Immature natural killer cell (primary cell): ENCODE results near the gene REEP1. TPM values are rescaled to one million over a fixed set of nuclear protein-coding genes. Genes with fewer than 3 reads are reported as not detected.

Experiments used
- DNase-seq, 3 donors: peaks; one replicate each; pipeline ENCODE4 v3.0.0; 2022; ENCODE audit warnings: mixed read lengths in 1 of 3
- H3K27ac Mint-ChIP-seq, 6 donors: one replicate each; pipeline ENCODE4 v1.8.0; 2020; ENCODE audit warnings: mixed read lengths in 6 of 6, mild to moderate bottlenecking in 5 of 6, inconsistent platforms in 4 of 6, moderate library complexity in 3 of 6
- H3K27me3 Mint-ChIP-seq, 3 donors: one replicate each; pipeline ENCODE4 v1.8.0; 2020 to 2021; ENCODE audit warnings: low read depth in 3 of 3, mild to moderate bottlenecking in 3 of 3, mixed read lengths in 3 of 3, moderate library complexity in 3 of 3, inconsistent platforms in 1 of 3
- H3K36me3 Mint-ChIP-seq, 3 donors: one replicate each; pipeline ENCODE4 v1.8.0; 2020; ENCODE audit warnings: mixed read lengths in 3 of 3, inconsistent platforms in 2 of 3, mild to moderate bottlenecking in 2 of 3
- H3K4me1 Mint-ChIP-seq, 2 donors: one replicate each; pipeline ENCODE4 v1.8.0; 2020; ENCODE audit warnings: inconsistent platforms in 2 of 2, mild to moderate bottlenecking in 2 of 2, mixed read lengths in 2 of 2, moderate library complexity in 1 of 2
- H3K4me3 Mint-ChIP-seq, 5 donors: one replicate each; pipeline ENCODE4 v1.8.0; 2020; ENCODE audit warnings: mild to moderate bottlenecking in 5 of 5, mixed read lengths in 5 of 5, inconsistent platforms in 3 of 5, moderate library complexity in 3 of 5
- H3K9me3 Mint-ChIP-seq, 6 donors: one replicate each; pipeline ENCODE4 v1.8.0; 2020; ENCODE audit warnings: mild to moderate bottlenecking in 6 of 6, mixed read lengths in 6 of 6, inconsistent platforms in 4 of 6, moderate library complexity in 3 of 6
- polyA plus RNA-seq, 3 donors: library from polyadenylated mRNA; unstranded; fragments of 300-500 nt; fragmentation: Illumina TruSeq; gene quantifications; one replicate each; pipeline ENCODE4 v1.2.3, GENCODE V29; 2021

The REEP1 gene, protein sequence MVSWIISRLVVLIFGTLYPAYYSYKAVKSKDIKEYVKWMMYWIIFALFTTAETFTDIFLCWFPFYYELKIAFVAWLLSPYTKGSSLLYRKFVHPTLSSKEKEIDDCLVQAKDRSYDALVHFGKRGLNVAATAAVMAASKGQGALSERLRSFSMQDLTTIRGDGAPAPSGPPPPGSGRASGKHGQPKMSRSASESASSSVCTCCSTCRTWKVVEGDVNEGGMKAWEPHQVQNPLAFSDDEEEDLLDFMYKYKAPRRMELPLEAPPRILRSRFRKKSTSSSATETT
- polyA plus RNA-seq = not detected

- peaks cover 7 to 20% (median 16%) of the 10 kb centered on the region in 6 donors for H3K9me3 Mint-ChIP-seq
- no peak within 1 kb of the TSS for H3K27ac Mint-ChIP-seq
- DNase-seq = no peak
Observed at GRCh38 chr2:86337244-86337835, at the start of gene REEP1. Gene REEP1, minus strand, starts transcription at chr2:86337626. Its CDS starts 116 bp downstream, at chr2:86337510.

DNA sequence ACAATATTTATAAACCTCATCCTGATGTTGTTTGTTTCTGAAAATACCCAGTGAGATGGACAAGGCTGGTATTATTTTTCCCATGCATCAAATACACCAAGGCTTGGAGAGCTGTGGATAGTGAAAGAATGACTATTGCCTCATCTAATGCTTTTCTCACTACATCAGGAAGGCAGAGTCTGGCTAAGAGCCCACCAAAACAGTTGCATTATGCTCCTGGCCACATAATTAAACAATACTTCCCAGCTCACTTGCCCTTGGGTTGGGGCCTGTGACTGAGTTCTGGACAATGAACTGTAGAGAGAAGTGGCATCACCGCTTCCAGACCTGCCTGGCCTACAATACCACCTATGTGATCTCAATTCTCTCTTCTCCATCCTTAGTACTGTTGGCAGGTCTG is 46.4 kb upstream of the REEP1 start:
- peaks cover 0 to 5% (median 0%) of the 10 kb centered on the region in 6 donors for H3K9me3 Mint-ChIP-seq
- H3K27ac Mint-ChIP-seq = no peak overlapping the region
- DNase-seq = no peak
- H3K4me1 Mint-ChIP-seq = no peaks in the 10 kb centered on the region
- H3K4me3 Mint-ChIP-seq = no peak overlapping the region
- no peaks in the 10 kb centered on the region for H3K36me3 Mint-ChIP-seq
- peaks cover 5 to 10% (median 8%) of the 10 kb centered on the region in 3 donors for H3K27me3 Mint-ChIP-seq

More at GRCh38 chr2:86337244-86337835, at the start of gene REEP1:
- H3K4me1 Mint-ChIP-seq = peaks cover 6 to 9% of the 10 kb centered on the region in 2 donors
- H3K27me3 Mint-ChIP-seq = peaks cover 13 to 37% (median 24%) of the 10 kb centered on the region in 3 donors
- H3K4me3 Mint-ChIP-seq = peak within 1 kb of the TSS; percentile 2 to 71 (median 54)
- H3K36me3 Mint-ChIP-seq = peaks cover 0 to 12% (median 4%) of the 10 kb centered on the region in 3 donors

GRCh38 chr2:86382698-86383097 is 45.3 kb upstream of the REEP1 start:
- no peak for DNase-seq
- Mint-ChIP-seq H3K36me3 (peaks cover 0 to 3% (median 3%) of the 10 kb centered on the region in 3 donors), H3K27me3 (peaks cover 7 to 15% (median 8%) of the 10 kb centered on the region in 3 donors), H3K4me3 (no peak overlapping the region), H3K27ac (no peak overlapping the region), H3K4me1 (no peaks in the 10 kb centered on the region), H3K9me3 (peaks cover 0 to 8% (median 0%) of the 10 kb centered on the region in 6 donors)

DNA sequence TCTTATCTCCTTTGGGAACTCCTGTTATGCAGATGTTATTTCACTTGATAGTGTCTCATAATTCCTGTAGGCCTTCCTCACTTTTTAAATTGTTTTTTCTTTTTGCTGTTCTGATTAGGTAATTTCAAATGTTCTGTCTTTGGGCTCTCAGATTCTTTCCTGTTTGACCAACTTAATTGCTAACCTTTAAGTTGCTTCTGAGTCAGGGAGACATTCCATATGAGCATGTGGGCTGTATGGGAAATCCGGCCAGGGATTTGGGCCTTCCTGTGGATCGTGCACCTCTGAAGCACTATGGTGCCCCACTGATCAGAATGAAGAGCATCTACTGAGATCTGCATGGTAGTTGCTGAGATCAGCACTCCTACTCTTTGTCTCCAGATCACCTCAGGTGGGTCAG is 44.7 kb upstream of the REEP1 start:
- Mint-ChIP-seq H3K27me3 (peaks cover 5 to 15% (median 8%) of the 10 kb centered on the region in 3 donors), H3K4me1 (no peaks in the 10 kb centered on the region), H3K27ac (no peak overlapping the region), H3K36me3 (peaks cover 0 to 3% (median 3%) of the 10 kb centered on the region in 3 donors), H3K4me3 (no peak overlapping the region), H3K9me3 (peaks cover 0 to 8% (median 0%) of the 10 kb centered on the region in 6 donors)
- no peak for DNase-seq

DNA sequence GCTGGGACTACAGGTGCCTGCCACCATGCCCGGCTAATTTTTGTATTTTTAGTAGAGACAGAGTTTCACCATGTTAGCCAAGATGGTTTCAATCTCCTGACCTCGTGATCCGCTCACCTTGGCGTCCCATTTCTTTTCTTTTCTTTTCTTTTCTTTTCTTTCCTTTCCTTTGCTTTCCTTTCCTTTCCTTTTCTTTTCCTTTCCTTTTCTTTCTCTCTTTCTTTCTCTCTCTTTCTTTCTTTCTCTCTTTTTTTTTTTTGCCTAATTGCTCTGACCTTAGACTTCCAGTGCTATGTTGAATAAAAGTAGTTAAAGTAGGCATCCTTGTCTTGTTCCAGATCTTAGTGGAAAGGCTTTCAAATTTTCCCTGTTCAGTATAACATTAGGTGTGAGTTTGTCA is 41.0 kb upstream of the REEP1 start:
- no peak overlapping the region for H3K4me3 Mint-ChIP-seq
- H3K9me3 Mint-ChIP-seq = peaks cover 0 to 10% (median 0%) of the 10 kb centered on the region in 6 donors
- peaks cover 0 to 3% (median 3%) of the 10 kb centered on the region in 3 donors for H3K36me3 Mint-ChIP-seq
- peaks cover 6 to 13% (median 11%) of the 10 kb centered on the region in 3 donors for H3K27me3 Mint-ChIP-seq
- H3K4me1 Mint-ChIP-seq = no peaks in the 10 kb centered on the region
- DNase-seq = no peak
- H3K27ac Mint-ChIP-seq = no peak overlapping the region

DNA sequence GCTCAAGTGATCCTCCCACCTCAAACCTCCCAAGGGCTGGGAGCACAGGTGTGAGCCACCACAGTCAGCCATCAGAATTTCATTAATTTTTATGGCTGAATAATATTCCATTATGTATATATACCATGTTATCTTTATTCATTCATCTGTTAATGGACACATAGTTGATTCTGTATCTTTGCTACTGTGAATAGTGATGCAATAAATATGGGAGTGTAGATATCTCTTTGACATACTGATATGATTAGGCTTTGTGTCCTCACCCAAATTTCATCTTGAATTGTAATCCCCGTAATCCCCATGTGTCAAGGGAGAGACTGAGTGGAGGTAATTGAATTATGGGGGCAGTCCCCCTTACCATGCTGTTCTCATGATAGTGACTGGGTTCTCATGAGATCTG is 38.2 kb upstream of the REEP1 start:
- no peak overlapping the region for H3K27ac Mint-ChIP-seq

DNA sequence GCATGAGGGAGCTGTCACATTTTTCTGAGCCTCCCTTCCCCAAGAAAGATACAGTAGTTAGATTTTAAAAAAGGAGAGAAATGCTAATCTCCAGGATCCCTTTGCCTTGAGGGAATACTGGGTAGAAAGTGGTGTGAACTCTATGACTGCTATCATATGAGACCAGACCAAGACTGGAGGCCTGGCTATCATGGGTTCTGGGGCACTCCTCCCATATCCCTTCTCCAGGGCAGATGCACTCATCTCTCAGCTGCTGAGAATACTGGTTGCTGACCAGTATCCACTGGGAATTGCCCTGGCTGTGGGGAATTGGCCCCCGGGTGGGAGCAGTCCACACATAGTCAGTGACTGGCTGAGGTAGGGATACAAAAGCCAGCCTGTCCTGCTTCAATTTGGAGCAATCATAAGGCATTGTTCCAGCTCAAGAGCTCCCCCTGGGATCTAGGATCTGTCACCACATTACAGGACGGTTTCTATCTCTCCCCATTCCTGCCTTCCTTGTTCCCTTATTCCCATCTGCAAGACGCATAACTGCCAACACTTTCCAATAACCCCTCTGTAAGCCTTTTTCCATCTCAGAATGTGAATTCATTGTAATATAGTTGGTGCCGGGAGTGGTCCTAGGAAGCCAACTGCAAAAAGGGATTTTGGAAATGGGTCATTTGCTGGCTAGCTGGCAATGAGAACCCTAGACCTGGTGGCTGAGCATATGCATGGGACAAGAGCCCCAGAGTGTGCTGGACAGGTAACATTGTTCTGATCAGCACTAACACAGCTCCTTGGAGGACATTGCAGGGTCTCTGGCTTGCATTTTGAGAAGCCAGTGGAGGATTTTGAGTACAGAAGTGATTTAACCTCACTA is 35.4 kb upstream of the REEP1 start:
- Mint-ChIP-seq H3K9me3 (peaks cover 0 to 8% (median 3%) of the 10 kb centered on the region in 6 donors), H3K4me3 (no peak overlapping the region), H3K27me3 (peaks cover 0 to 6% (median 3%) of the 10 kb centered on the region in 3 donors), H3K36me3 (peaks cover 0 to 10% (median 0%) of the 10 kb centered on the region in 3 donors), H3K27ac (no peak overlapping the region), H3K4me1 (peaks cover 2 to 8% of the 10 kb centered on the region in 2 donors)
- no peak for DNase-seq

More for the DNA sequence above, 38.2 kb upstream of the REEP1 start:
- H3K27me3 Mint-ChIP-seq = peaks cover 0 to 11% (median 6%) of the 10 kb centered on the region in 3 donors
- H3K9me3 Mint-ChIP-seq = peaks cover 0 to 7% (median 0%) of the 10 kb centered on the region in 6 donors
- no peak overlapping the region for H3K4me3 Mint-ChIP-seq
- DNase-seq = no peak
- H3K4me1 Mint-ChIP-seq = no peaks in the 10 kb centered on the region
- peaks cover 0 to 3% (median 3%) of the 10 kb centered on the region in 3 donors for H3K36me3 Mint-ChIP-seq

GRCh38 chr2:86372133-86372532 is 34.7 kb upstream of the REEP1 start:
- Mint-ChIP-seq H3K27ac (no peak overlapping the region), H3K4me1 (peaks cover 2 to 8% of the 10 kb centered on the region in 2 donors), H3K27me3 (peaks cover 0 to 6% (median 3%) of the 10 kb centered on the region in 3 donors), H3K36me3 (peaks cover 0 to 10% (median 0%) of the 10 kb centered on the region in 3 donors), H3K9me3 (peaks cover 0 to 8% (median 3%) of the 10 kb centered on the region in 6 donors), H3K4me3 (no peak overlapping the region)
- DNase-seq = no peak

DNA sequence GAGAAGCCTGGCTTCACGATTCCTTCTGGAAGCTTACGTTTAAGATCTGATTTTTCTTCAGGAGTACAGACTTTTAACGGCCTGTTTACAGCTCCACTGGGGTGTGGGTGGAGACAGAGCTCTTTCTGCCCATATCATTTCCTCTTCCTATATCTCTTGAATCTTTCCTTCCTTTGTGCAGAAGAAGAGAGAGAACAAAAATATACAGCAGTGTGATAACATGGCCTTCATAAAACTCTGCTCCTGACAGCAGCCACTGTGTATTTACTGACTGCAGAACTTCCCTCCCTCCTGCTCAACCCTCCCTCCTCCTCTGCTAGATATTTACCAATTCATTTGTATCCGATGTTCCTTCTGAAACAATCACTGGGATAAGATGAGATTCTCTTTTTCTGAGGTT is 34.1 kb upstream of the REEP1 start:
- H3K27ac Mint-ChIP-seq = no peak overlapping the region
- H3K4me1 Mint-ChIP-seq = peaks cover 2 to 8% of the 10 kb centered on the region in 2 donors
- H3K36me3 Mint-ChIP-seq = peaks cover 0 to 10% (median 0%) of the 10 kb centered on the region in 3 donors
- peaks cover 0 to 8% (median 2%) of the 10 kb centered on the region in 6 donors for H3K9me3 Mint-ChIP-seq
- no peak for DNase-seq
- peaks cover 0 to 6% (median 3%) of the 10 kb centered on the region in 3 donors for H3K27me3 Mint-ChIP-seq
- no peak overlapping the region for H3K4me3 Mint-ChIP-seq

GRCh38 chr2:86370579-86370978 is 33.2 kb upstream of the REEP1 start:
- DNase-seq = no peak
- Mint-ChIP-seq H3K4me1 (peaks cover 2 to 8% of the 10 kb centered on the region in 2 donors), H3K4me3 (no peak overlapping the region), H3K9me3 (peaks cover 0 to 8% (median 2%) of the 10 kb centered on the region in 6 donors), H3K36me3 (peaks cover 0 to 10% (median 0%) of the 10 kb centered on the region in 3 donors), H3K27ac (no peak overlapping the region), H3K27me3 (peaks cover 0 to 5% (median 3%) of the 10 kb centered on the region in 3 donors)

DNA sequence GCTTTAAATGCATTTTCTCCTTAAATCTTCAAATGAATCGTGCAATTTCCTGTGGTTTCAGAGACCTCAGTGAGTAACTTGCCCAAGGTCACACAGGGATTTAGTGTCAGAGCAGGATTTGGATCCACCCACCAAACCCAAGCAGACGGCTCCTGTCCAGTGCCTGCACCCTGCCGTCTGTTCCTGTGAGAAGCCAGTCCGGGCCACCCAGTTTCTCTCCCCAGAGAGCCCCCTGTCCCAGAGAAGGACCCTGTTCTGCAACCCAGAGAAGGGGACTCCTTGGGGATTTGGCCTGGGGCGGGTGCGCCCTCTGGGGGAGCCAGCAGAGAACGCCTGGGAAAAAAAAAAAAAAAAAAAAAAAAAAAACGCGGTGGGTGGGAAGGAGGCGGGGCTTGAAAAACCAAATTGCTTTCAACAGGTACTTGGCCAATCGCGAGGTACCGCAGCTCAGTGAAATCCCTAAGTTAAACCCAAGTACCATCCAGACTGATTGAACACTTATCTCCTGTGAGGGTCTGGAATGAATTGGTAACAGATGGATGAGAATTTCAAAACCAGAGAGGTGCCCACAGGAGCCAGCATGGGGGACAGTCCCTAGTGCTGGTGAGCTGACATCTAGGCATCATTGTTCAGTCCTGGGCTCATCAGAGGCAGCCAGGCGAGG is 30.9 kb upstream of the REEP1 start:
- H3K36me3 Mint-ChIP-seq = peaks cover 0 to 10% (median 0%) of the 10 kb centered on the region in 3 donors
- H3K27ac Mint-ChIP-seq = no peak overlapping the region
- DNase-seq = no peak
- peaks cover 0 to 8% (median 2%) of the 10 kb centered on the region in 6 donors for H3K9me3 Mint-ChIP-seq
- H3K27me3 Mint-ChIP-seq = peaks cover 0 to 3% (median 0%) of the 10 kb centered on the region in 3 donors
- H3K4me3 Mint-ChIP-seq = no peak overlapping the region
- H3K4me1 Mint-ChIP-seq = peaks cover 2 to 8% of the 10 kb centered on the region in 2 donors

- Mint-ChIP-seq H3K4me3 (no peak overlapping the region), H3K4me1 (peaks cover 2 to 8% of the 10 kb centered on the region in 2 donors), H3K27ac (no peak overlapping the region)
Observed at GRCh38 chr2:86367499-86367777, 30.0 kb upstream of the REEP1 start.

More at GRCh38 chr2:86367499-86367777, 30.0 kb upstream of the REEP1 start:
- Mint-ChIP-seq H3K27me3 (peaks cover 0 to 3% (median 0%) of the 10 kb centered on the region in 3 donors), H3K36me3 (peaks cover 0 to 10% (median 0%) of the 10 kb centered on the region in 3 donors), H3K9me3 (peaks cover 0 to 8% (median 2%) of the 10 kb centered on the region in 6 donors)
- no peak for DNase-seq
